HS-27A (cell line): ENCODE measurements around the gene TRMO.
"Not testable (repeated sequence)": the region's sequence is repeated elsewhere in the genome, so short reads cannot be mapped to it uniquely, and the experiment has no call there.

Experiments
- DNase-seq: peaks from one replicate; pipeline ENCODE4 v3.0.0-alpha.2; 2012; ENCODE audit warnings: low read depth, missing footprints

TRMO gene, protein sequence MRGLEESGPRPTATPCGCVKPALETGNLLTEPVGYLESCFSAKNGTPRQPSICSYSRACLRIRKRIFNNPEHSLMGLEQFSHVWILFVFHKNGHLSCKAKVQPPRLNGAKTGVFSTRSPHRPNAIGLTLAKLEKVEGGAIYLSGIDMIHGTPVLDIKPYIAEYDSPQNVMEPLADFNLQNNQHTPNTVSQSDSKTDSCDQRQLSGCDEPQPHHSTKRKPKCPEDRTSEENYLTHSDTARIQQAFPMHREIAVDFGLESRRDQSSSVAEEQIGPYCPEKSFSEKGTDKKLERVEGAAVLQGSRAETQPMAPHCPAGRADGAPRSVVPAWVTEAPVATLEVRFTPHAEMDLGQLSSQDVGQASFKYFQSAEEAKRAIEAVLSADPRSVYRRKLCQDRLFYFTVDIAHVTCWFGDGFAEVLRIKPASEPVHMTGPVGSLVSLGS

DNA sequence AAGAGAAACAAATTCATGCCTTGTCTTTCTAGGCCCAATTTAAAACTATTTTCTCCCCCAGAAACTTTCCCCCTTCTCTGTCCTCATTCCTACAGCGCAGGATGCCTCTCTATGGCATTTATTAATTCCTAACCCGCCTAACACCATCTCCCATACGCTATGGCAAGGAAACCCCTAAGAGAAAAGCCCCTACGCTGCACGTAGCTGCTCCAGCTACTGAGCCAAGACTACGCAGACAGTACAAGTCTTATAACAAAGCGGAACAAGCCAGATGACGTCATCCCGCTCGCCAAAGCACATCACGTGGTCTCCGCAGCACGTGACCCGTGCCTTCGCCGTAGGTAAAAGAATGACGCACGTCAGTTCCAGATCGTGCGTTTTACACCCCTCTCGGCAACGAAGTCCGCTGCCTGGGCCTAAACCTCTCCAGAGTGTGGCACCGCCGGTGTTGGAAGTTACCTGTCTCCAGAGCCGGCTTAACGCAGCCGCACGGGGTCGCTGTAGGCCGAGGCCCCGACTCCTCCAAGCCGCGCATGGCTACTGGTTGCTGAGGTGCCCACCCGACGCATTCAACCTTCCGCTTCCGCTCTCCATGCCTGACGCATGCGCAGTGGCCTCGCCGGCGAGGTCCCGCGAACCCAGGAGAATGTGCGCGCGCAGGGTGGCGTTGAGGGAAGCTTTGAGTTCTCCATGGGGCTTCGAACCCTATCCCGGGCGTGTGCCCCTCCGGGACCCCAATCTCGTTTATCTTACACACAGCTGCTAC, at the start of gene TRMO:
Gene TRMO, minus strand, starts transcription at position 542 of the 766 bp plus-strand sequence. Its CDS starts 7 bp downstream, at position 535.
- peak; percentile 97 for DNase-seq

DNA sequence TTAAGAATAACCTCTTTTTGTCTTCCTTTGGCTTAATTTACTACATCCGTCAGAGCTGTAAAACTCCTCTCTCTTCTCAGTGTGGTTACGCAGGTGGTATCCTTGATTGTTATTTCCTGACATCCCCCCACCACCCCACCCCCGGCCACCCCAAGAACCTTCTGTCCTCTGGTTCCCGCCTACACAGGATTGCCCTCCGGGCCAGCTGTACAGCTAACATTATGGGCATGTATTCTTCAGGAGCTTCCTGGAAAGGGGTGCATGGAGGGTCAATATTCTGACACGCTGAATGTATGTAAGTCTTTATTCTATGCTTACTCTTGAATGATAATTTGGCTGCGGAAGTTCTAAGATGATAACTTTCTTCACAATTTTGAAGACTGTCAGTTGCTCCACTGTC, 47.9 kb upstream of the TRMO start:
- no peak for DNase-seq

DNA sequence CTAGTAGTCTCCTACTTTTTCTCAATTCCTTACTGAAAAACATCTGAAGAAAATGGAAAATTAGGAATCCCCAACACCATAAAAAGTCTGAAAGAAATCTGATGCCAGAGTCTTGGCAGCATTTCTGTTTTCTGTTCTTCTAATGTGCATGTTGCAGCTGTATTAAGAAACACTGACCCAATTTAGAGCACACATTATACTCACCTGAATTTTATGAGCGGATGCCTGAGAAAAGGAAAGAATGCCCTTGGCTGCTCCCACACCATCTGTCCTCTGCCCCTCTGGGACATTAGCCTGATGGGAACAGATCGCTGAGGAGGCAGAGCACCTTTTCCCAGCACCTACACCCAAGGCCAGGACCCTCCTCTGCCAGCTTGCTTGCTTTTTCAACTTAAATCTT, 46.7 kb upstream of the TRMO start:
- DNase-seq, result no peak

DNA sequence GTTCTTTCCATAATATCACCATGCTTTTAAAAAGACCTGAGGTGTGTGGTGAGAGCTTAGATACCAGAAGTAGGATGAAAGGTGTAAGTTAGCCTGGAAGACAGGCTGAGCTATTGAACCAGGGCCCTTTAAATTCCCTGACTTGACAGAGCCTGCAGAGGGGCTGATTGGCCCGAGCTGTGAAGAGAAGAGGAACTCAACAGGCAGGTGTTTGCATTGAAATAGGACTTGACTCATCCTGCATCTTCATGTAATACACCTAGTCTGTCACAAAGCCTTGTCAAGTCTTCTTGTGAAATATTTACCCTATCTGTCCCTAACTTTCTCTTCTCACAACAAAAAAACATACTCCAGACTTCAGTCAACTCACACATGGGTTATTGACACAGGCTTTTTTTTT, 44.2 kb upstream of the TRMO start:
- no peak for DNase-seq

DNA sequence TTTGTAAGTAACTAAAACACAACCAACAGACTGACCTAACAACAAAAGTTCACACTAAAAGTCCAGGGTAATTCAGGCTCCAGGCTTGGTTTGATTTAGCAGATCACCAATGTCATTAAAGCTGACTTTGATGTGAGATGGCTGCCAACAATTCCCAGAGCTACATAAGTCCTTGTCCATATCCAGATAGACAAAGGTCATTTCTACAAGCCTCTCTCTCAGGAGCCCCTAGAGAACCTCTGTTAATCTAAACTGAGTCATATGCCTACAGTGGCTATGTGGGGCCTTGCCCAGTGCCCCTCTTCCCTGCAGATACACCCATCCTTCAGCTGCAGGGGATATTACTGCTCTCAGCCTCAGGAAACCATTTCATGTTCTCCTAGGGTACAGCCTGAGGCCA, 42.6 kb upstream of the TRMO start:
- DNase-seq, result no peak

DNA sequence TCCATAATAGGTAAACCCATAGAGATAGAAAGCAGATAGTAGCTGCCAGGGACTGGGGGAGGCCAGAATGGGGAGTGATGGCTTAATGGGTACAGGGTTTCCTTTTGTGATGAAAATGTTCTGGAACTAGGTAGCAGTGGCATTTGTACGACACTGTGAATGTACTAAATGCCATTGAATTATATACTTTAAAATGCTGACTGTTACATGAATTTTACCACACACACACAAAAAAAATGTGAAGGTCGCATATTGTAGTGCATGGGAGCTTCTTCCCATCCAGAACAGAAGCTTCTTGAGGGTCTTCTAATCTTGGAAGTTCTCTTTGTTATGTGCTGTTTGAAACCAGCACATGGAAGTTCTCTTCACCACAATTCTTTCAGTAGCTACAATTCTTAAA, 40.9 kb upstream of the TRMO start:
- no peak for DNase-seq

DNA sequence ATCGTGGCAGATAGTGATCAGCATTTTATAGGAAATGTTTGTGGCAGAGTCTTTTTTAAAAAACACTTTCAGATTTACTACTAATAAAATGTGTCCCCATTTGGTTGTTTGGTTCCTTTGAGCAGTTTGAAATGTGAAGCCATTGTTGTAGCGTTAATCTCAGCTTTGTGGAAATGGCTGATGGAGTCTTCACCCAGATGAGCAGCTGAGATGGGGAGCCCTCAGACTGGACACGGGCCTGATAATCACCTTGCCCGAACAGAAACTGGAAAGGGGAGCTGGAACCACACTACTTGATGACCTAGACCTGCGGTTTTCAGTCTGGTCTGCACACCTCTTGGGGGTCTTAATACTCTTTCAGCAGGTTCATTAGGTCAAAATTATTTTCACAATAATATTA, 40.3 kb upstream of the TRMO start:
- DNase-seq, result no peak

DNA sequence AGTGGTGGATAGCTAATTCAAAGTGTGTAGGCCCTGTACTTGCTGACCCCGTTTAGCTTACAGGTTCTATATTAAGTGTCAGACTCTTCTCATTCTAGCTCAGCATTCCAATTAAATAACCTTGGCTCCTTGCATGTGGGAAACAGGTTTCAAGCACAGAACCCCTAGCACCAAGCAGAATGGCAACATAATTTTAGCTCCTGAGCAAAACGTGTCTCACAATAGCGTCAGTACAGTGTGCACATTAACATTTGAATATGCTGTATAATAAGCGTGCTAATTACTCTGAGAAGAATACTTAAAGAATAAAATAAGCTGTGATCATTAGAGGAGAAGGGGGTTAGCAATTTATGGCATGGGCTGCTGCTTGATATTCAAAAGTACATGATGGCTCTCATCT, 39.8 kb upstream of the TRMO start:
- no peak for DNase-seq

DNA sequence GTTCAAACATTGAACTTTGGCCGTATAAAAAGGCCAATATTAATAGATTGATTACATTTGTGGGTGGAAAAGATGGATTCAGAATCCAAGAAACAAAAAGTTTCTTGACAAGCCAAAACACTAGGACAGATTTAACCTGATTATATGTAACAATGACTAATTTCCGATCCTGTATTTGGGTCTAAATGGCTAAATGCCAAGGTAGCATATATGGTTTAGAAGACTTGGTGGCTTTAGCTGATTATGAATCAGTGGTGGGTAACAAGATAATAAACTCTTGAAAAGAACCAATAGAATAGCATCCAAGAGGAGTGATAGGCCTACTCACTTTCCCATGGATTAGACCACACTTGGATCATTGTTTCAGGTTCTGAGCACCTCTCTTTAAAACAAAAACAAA, 39.1 kb upstream of the TRMO start:
- no peak for DNase-seq

DNA sequence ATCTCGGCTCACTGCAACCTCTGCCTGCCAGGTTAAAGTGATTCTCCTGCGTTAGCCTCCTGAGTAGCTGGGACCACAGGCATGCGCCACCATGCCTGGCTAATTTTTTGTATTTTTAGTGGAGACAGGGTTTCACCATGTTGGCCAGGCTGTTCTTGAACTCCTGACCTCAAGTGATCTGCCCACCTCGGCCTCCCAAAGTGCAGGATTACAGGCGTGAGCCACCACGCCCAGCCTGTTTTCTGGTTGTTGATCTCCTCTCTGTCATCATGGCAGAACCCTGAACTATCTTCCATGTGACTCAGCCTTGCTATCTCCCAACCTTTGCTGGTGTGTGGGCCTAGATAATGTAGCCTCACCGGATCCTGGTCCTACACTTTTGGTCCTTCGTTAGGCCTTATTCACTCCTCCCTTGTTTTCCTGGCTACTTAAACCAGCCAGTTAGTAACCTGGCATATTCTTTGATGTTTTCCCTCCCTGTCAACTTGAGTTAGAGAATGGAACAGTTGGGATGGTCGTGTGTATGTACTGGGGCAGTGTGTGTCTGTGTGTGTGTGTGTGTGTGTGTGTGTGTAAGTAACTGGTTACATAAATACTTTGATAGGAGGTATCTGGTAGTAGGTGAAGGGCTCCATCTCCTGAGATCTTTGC, 38.5 kb upstream of the TRMO start:
- not testable (repeated sequence) for DNase-seq

DNA sequence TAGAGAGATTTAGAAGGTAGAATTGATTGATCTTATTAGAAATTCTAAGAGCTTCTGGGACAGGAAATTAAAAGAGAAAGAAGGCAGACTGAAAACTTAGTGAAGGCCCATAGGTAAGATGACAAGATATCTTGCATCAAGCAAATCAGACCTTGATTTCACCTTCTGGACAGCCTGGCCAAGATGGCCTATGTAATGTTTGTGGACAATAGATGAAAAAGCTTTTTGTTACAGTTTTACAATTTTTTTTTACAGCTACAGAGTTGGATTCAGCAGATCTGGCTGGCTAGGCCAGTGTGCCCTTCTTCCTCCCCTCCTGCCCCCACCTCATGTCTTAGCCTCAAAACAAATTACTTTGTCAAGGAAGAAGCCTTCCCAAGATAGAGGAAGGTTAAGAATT, 37.3 kb upstream of the TRMO start:
- DNase-seq, result no peak

DNA sequence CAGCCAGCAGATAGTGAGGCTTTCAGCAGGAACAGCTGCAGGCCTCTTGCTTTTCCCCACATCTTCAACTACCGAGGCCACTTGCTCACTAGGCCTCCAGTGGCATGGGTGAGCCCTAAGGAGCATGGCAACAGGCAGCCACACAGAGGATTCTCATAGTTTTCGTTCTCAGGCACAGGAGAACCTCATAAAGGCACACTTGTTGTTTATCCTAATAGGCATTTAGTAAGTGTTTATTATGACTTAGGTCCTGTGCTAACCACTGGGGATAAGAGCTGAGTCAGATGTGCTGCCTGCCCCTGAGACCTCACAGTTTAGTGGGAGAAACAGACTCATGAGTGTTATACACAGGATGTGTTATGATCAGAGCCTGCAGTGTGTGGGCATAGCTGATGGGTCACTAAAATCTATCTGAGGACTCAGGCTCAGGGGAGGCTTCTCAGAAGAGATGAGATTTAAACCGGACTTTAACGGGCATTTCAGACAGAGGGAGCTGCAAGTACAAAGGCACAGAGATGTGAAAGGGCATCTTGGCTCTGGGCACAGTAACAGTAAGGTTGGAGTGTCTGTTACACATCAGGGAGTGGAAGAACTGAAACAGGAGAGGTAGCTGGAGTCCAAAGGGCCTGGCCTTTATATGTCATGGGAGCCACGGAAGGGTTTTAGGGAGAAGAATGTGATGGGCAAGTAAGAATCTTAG, 36.7 kb upstream of the TRMO start:
- no peak for DNase-seq

DNA sequence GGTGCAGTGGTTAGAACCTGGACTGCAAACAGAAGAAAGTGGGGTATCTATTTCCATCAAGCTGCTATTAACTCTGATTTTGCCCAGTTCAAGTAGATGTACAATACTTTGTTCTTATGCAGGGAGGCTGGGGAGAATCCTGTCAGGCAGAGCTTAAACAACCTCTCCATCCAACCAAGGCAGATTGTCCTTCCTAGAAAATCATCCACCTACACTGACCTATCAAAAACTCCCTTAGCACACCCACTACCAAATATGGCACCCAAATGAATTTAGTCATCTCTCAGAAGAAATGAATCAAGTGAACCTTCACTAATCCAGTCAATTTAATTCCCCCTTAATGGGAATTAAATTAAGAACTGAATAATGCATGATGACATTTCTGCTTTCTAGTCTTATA, 34.0 kb upstream of the TRMO start:
- no peak for DNase-seq

DNA sequence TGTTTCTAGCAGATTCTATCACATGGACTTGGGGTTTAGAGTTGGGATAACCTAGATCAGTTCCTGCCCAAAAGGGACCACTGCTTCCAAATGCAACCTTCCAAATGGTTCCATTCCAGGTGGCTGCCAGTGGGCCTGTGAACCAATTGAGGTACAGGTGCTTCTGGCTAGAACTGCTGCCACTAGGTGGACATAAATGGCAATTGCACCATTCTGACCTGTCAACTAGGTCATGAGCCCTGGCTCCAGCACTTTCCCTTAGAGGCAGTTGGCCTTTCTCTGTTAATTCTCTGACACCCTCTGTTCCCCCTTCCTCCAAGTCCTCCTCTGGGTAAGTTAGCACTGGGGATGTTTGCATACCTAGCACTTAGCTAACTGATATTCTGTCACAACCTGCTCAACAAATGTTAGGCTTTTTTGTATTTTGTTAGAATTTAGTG, 32.3 kb upstream of the TRMO start:
- peak; percentile 7 for DNase-seq

DNA sequence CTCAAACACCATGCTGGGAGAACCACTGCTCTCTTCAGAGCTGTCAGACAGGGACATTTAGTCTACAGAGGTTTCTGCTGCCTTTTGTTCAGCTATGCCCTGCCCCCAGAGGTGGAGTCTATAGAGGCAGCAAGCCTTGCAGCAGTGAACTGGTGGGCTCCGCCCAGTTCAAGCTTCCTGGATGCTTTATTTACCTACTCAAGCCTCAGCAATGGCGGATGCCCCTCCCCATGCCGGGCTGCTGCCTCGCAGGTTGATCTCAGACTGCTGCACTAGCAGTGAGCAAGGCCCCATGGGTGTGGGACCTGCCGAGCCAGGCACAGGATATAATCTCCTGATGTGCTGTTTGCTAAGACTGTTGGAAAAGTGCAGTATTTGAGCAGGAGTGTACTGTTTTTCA, 28.6 kb upstream of the TRMO start:
- not testable (repeated sequence) for DNase-seq

DNA sequence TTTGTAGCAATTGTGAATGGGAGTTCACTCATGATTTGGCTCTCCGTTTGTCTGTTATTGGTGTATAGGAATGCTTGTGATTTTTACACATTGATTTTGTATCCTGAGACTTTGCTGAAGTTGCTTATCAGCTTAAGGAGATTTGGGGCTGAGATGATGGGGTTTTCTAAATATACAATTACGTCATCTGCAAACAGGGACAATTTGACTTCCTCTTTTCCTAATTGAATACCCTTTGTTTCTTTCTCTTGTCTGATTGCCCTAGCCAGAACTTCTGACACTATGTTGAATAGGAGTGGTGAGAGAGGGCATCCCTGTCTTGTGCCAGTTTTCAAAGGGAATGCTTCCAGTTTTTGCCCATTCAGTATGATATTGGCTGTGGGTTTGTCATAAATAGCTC, 24.8 kb upstream of the TRMO start:
- not testable (repeated sequence) for DNase-seq

DNA sequence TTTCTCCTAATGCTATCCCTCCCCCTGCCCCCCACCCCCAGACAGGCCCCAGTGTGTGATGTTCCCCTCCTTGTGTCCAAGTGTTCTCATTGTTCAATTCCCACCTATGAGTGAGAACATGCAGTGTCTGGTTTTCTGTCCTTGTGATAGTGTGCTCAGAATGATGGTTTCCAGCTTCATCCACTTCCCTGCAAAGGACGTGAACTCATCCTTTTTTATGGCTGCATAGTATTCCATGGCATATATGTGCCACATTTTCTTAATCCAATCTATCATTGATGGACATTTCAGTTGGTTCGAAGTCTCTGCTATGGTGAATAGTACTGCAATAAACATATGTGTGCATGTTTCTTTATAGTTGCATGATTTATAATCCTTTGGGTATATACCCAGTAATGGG, 23.2 kb upstream of the TRMO start:
- not testable (repeated sequence) for DNase-seq

DNA sequence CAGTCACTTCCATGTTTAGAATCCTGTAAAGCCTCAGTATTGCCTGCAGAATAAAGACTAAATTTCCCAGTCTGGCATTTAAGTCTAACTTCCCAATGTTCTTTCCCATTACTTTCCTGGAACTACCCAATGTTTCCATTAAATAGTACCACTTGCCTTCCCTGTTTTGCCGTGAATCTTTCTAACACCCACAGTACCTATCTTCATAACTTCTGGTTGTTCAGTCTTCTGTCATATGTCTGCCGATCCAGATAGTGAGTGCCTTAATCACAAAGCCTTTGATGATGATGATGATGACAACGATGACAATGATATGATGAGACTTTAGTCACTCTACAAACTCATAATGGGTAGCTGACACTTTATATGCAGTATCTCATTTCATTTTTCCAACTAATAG, 22.3 kb upstream of the TRMO start:
- no peak for DNase-seq

DNA sequence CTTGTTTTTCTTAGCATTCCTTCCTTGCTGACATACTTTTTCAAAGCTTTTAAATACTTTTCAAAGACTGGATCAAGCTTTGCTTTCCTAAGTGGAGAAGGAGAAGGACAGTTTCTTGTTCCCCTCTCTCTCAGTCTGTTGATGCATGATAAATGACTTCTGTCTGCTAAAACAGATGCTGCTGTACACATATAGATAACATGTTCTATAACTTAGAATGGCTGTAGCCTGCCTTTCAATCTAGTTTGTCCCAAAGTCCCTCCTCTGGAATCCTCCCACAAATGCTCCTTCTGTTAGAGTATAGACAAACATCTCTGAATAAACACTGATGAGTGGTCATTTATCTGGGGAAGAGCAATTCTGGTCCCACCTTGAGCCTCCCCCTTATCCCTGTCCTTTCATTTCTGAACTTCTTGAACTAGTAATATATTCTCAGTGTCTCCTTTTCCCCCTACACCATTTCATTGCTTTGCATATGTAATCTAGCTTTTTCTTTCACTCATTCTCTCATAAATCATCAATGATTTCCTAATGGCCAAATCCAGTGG, 21.1 kb upstream of the TRMO start:
- DNase-seq, result no peak

DNA sequence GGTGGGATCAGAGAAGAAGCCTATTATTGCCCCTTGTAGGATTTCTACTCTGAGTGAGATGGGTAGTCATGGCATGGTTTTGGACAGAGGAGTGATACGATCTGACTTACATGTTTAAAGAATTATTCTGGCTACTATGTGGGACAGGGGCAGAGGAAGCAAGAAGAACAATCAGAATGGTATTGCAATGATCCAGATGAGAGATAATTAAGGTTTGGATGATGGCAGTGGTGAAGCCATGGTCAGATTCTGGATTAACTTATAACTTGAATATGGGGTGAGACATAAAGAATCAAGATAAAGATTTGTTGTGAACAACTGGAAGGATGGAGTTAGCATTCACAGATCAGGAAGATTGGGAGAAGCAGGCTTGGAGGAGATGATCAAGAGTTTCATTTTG, 19.0 kb upstream of the TRMO start:
- no peak for DNase-seq

DNA sequence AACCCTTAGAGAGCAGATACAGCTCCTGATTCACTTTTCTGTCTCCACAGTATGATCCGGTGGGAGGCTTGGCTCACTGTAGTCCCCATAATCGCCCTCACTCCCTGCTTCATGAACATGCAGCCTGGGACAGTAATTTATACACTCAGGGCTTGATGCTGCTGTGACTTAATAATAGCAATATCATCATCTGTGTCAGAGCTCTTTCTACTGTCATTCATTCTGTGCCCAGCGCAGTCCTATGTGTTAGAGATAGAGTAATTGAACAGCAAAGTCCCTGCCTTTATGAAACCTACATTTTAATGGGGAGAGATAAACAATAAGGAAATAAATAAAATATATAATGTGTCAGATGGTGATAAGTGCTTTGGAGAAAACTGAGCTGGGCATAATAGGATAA, 18.4 kb upstream of the TRMO start:
- no peak for DNase-seq

DNA sequence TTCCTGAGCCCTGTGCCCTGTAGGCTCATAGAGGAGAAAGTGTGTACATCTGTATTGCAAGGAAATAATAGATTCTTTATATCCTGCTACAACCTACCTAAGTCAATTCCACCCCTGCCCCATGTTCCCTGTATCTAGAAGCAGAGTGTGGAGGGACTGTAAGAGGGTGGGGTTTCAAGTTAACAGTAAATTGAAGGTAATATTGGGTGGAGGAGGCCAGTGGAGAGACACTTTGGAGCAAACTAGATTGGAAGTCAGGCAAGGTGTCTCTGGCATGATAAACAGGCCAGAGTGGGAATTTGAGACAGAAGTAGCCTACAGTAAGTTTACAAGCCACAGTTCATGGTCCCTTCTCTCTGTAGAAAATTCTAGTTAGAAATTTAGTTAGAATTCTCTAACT, 17.9 kb upstream of the TRMO start:
- DNase-seq, result no peak
